GM19240 (cell line): ENCODE measurements around the gene TNIP2.

Experiments used
- DNase-seq: peaks from one replicate; pipeline ENCODE4 v3.0.0; 2011; ENCODE audit warnings: low spot score; ENCODE audit not compliant: insufficient read length

TNIP2 gene

DNA sequence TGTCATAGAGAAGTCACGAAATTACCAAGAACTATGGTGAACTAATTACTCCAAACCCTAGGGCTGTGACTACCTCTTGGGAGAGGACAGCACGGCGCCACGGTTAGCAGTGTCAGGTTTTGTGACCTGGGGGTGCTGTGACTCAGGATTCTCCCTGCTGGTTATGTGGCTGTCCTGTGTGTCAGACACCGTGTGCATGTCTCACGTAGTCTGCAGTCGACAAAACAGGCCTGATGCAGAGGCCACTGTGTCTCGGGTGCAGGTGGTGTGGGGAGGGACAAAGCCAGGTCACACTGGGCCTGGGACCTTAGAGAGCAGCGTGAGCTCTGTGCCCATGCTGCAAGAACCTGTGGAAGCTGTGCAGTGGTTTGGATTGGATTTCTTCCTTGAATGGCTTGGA is 34.1 kb downstream of the TNIP2 start:
- no peak for DNase-seq

GRCh38 chr4:2721586-2721985 is 34.5 kb downstream of the TNIP2 start:
- no peak for DNase-seq

DNA sequence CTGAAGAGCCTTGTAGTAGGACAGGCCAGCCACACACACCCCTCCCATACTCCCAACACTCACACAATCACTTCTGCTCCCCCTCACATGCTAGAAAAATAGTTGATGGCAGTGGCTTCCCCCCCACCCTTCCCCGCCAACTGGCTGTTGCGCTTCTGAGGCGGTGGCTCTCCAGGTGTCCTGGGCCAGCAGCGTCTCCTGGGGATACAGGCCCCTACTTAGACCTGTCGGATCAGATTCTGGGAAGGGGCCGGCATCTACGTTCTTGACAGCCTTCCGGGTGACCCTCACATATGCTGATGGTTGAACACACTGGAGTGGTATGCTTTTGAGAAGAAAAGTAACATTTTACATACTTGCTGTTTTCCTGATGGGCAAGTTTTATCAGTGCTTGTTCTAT is 39.9 kb downstream of the TNIP2 start:
- DNase-seq: no peak

DNA sequence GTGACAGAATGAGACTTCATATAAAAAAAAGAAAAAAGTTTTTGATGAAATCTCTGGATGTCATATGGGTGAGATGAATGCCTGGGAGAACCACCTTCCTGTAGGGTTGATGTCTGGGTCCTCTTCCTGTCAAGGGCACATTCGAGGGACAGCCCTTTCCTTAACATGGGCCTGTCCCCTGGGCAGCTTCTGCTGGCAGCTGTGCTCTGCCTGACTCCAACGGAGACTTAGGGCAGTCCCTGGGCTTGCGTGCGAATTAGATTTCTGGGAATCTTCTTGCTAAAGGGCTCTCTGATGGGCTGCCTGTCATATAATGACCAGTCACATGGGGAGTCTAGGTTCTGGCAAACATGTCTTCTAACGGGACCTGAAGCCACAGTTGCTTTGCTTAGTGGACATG is 40.7 kb downstream of the TNIP2 start:
- no peak for DNase-seq

GRCh38 chr4:2714918-2715317 is 41.2 kb downstream of the TNIP2 start:
- no peak for DNase-seq

DNA sequence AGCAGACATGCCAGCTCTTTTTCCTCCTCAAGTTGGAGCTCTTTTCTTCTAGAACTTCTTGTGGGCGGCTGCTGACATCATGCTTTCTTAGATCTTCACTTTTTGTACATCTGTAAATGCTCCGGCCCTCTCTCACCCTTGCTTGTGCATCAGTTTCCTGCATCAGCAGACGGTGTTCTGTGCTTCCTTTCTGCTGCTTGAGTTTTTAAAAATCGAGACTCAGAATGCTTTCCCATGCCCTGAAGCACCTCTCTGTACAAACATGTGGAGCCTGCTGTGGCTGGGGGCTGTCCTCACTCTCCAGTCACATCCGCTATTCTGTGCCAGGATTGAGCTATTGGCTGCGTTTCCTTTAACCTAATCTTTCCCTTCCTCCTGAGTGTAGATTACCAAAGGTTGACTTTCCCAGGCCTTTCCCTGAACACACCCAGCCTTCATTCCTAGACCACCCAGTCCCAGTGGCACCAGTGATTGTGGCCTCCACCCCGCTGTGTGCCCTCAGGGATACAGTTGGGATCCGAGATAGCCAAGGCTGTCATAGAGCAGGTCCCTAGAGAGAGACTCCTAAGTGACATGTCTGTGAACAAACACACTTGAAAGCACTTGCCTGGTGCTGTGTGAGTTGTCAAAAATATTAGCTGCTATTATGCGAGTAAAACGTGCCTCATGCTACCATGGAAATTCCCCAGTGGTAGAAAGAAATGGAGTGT is 41.9 kb downstream of the TNIP2 start:
- no peak for DNase-seq

- no peak for DNase-seq
Measured at GRCh38 chr4:2713337-2713736, 42.8 kb downstream of the TNIP2 start.

GRCh38 chr4:2712261-2712842 is 43.8 kb downstream of the TNIP2 start:
- DNase-seq: no peak

GRCh38 chr4:2702770-2703169 is 53.4 kb downstream of the TNIP2 start:
- no peak for DNase-seq

DNA sequence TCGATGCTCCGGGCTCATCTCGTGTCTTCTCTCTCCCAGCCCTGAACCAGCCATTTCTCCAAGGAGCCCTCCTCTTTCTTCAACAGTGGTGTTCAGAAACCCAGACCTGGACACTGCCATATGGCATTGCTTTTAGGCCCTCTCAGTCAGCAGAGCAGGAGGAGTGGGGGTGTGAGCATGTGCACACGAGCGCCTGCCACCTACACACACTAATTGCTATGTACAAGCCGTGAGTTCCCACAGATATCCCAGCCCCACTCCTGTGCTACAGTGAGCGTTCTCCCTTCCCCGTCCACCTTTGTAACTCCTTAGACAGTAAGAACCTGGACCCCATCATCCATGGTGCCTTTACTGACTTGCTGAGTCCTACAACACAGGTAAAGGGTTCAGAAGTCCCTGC is 53.8 kb downstream of the TNIP2 start:
- no peak for DNase-seq

GRCh38 chr4:2700031-2700430 is 56.1 kb downstream of the TNIP2 start:
- DNase-seq: no peak

DNA sequence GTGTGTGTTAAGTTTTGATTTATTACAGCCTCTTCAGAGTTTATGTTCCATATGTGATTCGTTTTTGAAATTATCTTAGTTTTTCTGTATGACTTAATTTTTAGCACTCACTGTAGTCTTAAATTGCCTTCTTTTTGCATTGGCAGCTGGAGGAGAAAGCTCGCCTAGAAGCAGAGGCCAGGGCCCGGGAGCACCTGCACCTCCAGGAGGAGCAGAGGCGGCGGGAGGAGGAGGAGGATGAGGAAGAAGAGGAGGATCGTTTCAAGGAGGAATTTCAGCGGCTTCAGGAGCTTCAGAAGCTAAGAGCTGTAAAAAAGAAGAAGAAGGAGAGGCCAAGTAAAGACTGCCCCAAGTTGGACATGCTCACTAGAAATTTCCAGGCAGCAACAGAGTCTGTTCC is 56.6 kb downstream of the TNIP2 start:
- no peak for DNase-seq

- no peak for DNase-seq
Measured at GRCh38 chr4:2698951-2699505, 57.1 kb downstream of the TNIP2 start.

GRCh38 chr4:2698504-2698903 is 57.6 kb downstream of the TNIP2 start:
- no peak for DNase-seq

- DNase-seq: no peak
Measured at GRCh38 chr4:2697995-2698414, 58.1 kb downstream of the TNIP2 start.

- DNase-seq: peak; percentile 85
Measured at GRCh38 chr4:2696423-2696822, 59.7 kb downstream of the TNIP2 start.

DNA sequence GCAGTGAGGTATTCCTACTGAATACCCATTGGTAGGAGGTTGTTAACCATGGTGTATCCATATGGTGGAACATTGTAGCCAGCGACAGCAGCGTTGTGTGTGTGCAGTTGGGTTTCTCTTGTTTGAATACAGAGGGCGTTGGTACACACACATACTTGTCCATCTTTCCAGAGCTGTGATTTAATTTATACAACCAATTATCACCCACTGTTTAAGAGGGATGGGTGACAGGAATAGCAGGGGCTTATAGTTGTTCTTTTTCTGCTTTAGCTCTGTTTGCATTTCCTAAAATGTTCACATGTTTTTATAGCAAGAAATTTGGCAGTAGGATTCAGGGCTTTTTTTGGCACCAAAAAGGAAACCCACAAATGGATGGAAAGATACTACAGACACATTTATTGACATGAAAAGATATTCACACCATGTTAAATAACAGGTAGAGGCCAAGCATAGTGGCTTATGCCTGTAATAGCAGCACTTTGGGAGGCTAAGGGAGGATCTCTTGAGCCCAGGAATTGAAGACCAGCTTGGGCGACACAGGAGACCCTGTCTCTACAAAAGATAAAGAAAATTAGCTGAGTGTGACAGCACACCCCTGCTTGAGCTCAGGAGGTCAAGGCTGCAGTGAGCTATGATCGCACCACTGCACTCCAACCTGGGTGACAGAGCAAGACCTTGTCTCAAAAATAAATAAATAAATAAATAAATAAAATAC is 60.6 kb downstream of the TNIP2 start:
- no peak for DNase-seq

DNA sequence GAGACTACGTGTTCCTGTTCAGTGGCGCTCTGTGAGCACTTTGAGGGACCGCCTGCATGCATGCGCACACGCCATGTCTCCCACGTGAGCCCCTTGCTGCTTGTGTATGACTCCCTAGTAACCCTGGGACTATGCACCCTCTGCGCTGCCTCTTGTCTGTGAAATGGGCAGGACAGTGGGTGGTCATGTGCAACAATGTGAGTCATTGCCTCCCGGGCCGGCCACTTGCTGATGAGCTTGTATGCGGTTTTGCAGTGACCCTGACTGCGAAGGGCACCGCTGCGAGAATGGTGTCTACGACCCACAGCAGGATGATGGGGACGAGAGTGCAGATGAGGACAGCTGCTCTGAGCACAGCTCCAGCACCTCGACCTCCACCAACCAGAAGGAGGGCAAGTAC is 61.4 kb downstream of the TNIP2 start:
- no peak for DNase-seq

DNA sequence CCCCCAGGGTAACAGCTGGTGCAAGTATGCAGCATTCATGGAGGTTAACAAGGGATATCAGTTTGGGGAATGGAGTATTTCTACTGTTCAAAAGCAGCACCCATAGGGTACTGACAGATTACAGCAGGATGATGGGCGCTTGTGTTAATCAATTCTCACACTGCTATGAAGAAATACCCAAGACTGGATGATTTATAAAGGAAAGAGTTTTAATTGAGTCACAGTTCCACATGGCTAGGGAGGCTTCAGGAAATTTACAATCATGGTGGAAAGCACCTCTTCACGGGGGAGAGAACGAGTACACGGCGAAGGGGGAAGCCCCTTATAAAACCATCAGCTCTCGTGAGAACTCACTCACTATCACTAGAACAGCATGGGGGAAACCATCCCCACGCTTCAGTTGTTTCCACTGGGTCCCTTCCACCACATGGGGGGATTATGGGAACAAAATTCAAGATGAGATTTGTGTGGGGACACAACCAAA is 64.1 kb downstream of the TNIP2 start:
- no peak for DNase-seq
